ENCODE results near the gene CA10. TPM values are rescaled to one million over a fixed set of nuclear protein-coding genes. Genes with fewer than 3 reads are reported as not detected.

The CA10 gene
- total RNA-seq, 1 experiment from 2014 or later, result not detected

GRCh38 chr17:51813140-51813783 is 345.3 kb downstream of the CA10 start:
- Mint-ChIP-seq H3K9me3 (ENCODE audit: unreplicated experiment) (no peaks in the 10 kb centered on the region), H3K27ac (ENCODE audit: unreplicated experiment) (no peak overlapping the region), H3K4me3 (ENCODE audit: unreplicated experiment) (no peak overlapping the region), H3K4me1 (ENCODE audit: low read depth, unreplicated experiment) (no peaks in the 10 kb centered on the region), H3K27me3 (ENCODE audit: insufficient read depth, unreplicated experiment) (peaks cover 11% of the 10 kb centered on the region), H3K36me3 (ENCODE audit: insufficient read depth, unreplicated experiment) (no peaks in the 10 kb centered on the region)
- intact Hi-C loops (cut with micrococcal nuclease; ENCODE audit: unreplicated experiment), result no loop called here
- Histone ChIP-seq H3K36me3 (ENCODE audit: control insufficient read depth, insufficient read depth, low read length) (no peaks in the 10 kb centered on the region), H3K4me3 (ENCODE audit: low read depth, low read length) (no peak overlapping the region), H3K27me3 (replicated peaks; ENCODE audit: control insufficient read depth, insufficient read depth, low read length) (no peaks in the 10 kb centered on the region), H3K4me1 (no peaks in the 10 kb centered on the region), H3K9me3 (no peaks in the 10 kb centered on the region)
- ChIA-PET CTCF (no interaction called here), POLR2A (no interaction called here)
- TF ChIP-seq CTCF (IDR thresholded peaks at IDR 0.05; ENCODE audit: insufficient read depth in 1 of 2, low read depth in 1 of 2, low read length in 1 of 2, severe bottlenecking in 1 of 2, unreplicated experiment in 1 of 2), result no peak
- DNase-seq, result no peak
- BruUV-seq (replicated peaks), result no TSS peak

GRCh38 chr17:51807460-51807859 is 351.1 kb downstream of the CA10 start:
- Mint-ChIP-seq H3K36me3 (ENCODE audit: insufficient read depth, unreplicated experiment) (no peaks in the 10 kb centered on the region), H3K4me3 (ENCODE audit: unreplicated experiment) (no peak overlapping the region), H3K4me1 (ENCODE audit: low read depth, unreplicated experiment) (no peaks in the 10 kb centered on the region), H3K27me3 (ENCODE audit: insufficient read depth, unreplicated experiment) (peaks cover 9% of the 10 kb centered on the region), H3K27ac (ENCODE audit: unreplicated experiment) (no peak overlapping the region), H3K9me3 (ENCODE audit: unreplicated experiment) (no peaks in the 10 kb centered on the region)
- CTCF ChIA-PET, result no interaction called here
- Histone ChIP-seq H3K36me3 (ENCODE audit: control insufficient read depth, insufficient read depth, low read length) (no peaks in the 10 kb centered on the region), H3K4me1 (no peaks in the 10 kb centered on the region), H3K4me3 (ENCODE audit: low read depth, low read length) (no peak overlapping the region), H3K9me3 (no peaks in the 10 kb centered on the region), H3K27me3 (replicated peaks; ENCODE audit: control insufficient read depth, insufficient read depth, low read length) (no peaks in the 10 kb centered on the region)
- POLR2A ChIA-PET, result no interaction called here
- no peak for TF ChIP-seq CTCF (IDR thresholded peaks at IDR 0.05; ENCODE audit: insufficient read depth in 1 of 2, low read depth in 1 of 2, low read length in 1 of 2, severe bottlenecking in 1 of 2, unreplicated experiment in 1 of 2)
- no peak for DNase-seq
- intact Hi-C loops (cut with micrococcal nuclease; ENCODE audit: unreplicated experiment), result no loop called here
- BruUV-seq (replicated peaks), result no TSS peak

DNA sequence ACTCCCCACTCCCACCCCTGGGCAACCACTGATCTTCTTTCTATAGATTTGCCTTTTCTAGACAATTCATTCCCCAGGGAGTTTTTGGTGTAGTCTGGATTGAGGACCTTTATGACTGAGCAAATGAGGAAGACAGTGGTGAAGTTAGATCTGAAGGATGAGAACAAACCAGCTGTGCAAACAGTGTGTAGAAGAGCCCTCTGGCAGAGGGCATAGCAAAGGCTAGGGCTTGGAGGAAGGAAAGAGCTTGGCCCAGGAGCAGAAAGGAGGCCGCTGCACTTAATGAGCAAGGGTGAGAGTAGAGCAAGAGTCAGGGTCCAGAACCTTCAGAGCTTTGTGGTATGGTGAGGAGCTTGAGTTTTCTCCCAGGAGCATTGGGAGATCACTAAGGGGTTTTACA is 352.7 kb downstream of the CA10 start:
- Histone ChIP-seq H3K36me3 (ENCODE audit: control insufficient read depth, insufficient read depth, low read length) (no peaks in the 10 kb centered on the region), H3K9me3 (no peaks in the 10 kb centered on the region), H3K4me3 (ENCODE audit: low read depth, low read length) (no peak overlapping the region), H3K27me3 (replicated peaks; ENCODE audit: control insufficient read depth, insufficient read depth, low read length) (no peaks in the 10 kb centered on the region), H3K4me1 (no peaks in the 10 kb centered on the region)
- Mint-ChIP-seq H3K27ac (ENCODE audit: unreplicated experiment) (no peak overlapping the region), H3K27me3 (ENCODE audit: insufficient read depth, unreplicated experiment) (peaks cover 12% of the 10 kb centered on the region), H3K4me1 (ENCODE audit: low read depth, unreplicated experiment) (no peaks in the 10 kb centered on the region), H3K9me3 (ENCODE audit: unreplicated experiment) (no peaks in the 10 kb centered on the region), H3K4me3 (ENCODE audit: unreplicated experiment) (no peak overlapping the region), H3K36me3 (ENCODE audit: insufficient read depth, unreplicated experiment) (no peaks in the 10 kb centered on the region)
- TF ChIP-seq CTCF (IDR thresholded peaks at IDR 0.05; ENCODE audit: insufficient read depth in 1 of 2, low read depth in 1 of 2, low read length in 1 of 2, severe bottlenecking in 1 of 2, unreplicated experiment in 1 of 2), result no peak
- ChIA-PET CTCF (no interaction called here), POLR2A (no interaction called here)
- no peak for DNase-seq
- intact Hi-C loops (cut with micrococcal nuclease; ENCODE audit: unreplicated experiment), result no loop called here
- BruUV-seq (replicated peaks), result no TSS peak

All from Caco-2 (cell line).